GM12878 (cell line): ENCODE results near the gene PSTPIP2. TPM values are rescaled to one million over a fixed set of nuclear protein-coding genes. Genes with fewer than 3 reads are reported as not detected.

Experiments used
- ATAC-seq: fragments of 200-7000 bp; cut with Tn5 transposase; 3 replicates; pipeline ENCODE4 v1.9.1; 2020; ENCODE audit warnings: mild to moderate bottlenecking, moderate library complexity
- BruUV-seq: library from RNA; stranded (reverse); fragments of 400-500 nt; replicated peaks from 2 replicates; lab custom pipeline; 2021; lab: Mats Ljungman, UMichigan
- CTCF ChIA-PET: fragments of 300-600 bp; sonication (Branson Sonifier 250); formaldehyde crosslinking; extraction: SDS; loops from one replicate; lab custom pipeline; 2021; ENCODE audit warnings: inconsistent platforms; lab: Yijun Ruan, JAX
- POLR2A ChIA-PET: fragments of 350-600 bp; formaldehyde crosslinking; extraction: SDS; loops from one replicate; lab custom pipeline; 2021; ENCODE audit warnings: inconsistent platforms; lab: Charles Lee
- RAD21 ChIA-PET: fragments of 300-600 bp; sonication (Branson Sonifier 250); formaldehyde crosslinking; loops from one replicate; lab custom pipeline; 2023; ENCODE audit warnings: antibody characterized with exemption; ENCODE audit not compliant: unreplicated experiment; lab: Charles Lee
- SMC1A ChIA-PET: fragments of 300-600 bp; sonication (Branson Sonifier 250); formaldehyde crosslinking; loops from one replicate; lab custom pipeline; 2023; ENCODE audit not compliant: unreplicated experiment, uncharacterized antibody; lab: Charles Lee
- DNase-seq: peaks from one replicate; pipeline ENCODE4 v3.0.0-alpha.2; 2011; ENCODE audit warnings: low read depth, low spot score
- FAIRE-seq: peaks from 3 replicates; lab custom pipeline; 2011; peaks lifted over from hg19 to GRCh38; lab: Jason Lieb, UNC
- H2AFZ ChIP-seq: 2 replicates; pipeline ENCODE4 v1.6.0; 2011; ENCODE audit warnings: low read depth, low read length, control low read depth; ENCODE audit not compliant: control insufficient read depth
- H3K27ac ChIP-seq: 2 replicates; pipeline ENCODE4 v1.5.1; 2011; ENCODE audit warnings: control low read depth; ENCODE audit not compliant: control insufficient read depth, insufficient read depth
- H3K27me3 ChIP-seq, 2 experiments: replicated peaks in 1 of 2; 2 replicates each; pipeline versions ENCODE4 v1.6.0 to v1.6.1; 2011; ENCODE audit warnings: low read length in 1 of 2; ENCODE audit not compliant: control insufficient read depth in 2 of 2, insufficient read depth in 2 of 2
- H3K36me3 ChIP-seq, 2 experiments: 2 replicates each; pipeline ENCODE4 v1.5.1; 2011; ENCODE audit warnings: low read length in 1 of 2; ENCODE audit not compliant: control insufficient read depth in 2 of 2, insufficient read depth in 2 of 2
- H3K4me1 ChIP-seq: 2 replicates; pipeline ENCODE4 v1.6.1; 2011; ENCODE audit warnings: mild to moderate bottlenecking, low read length, moderate library complexity, mixed read lengths; ENCODE audit not compliant: control insufficient read depth, insufficient read depth
- H3K4me2 ChIP-seq: 2 replicates; pipeline ENCODE4 v1.6.0; 2011; ENCODE audit warnings: control low read depth; ENCODE audit not compliant: control insufficient read depth, insufficient read depth
- H3K4me3 ChIP-seq: fragments of 200-600 bp; sonication (generic); 2 replicates; pipeline ENCODE4 v1.5.1; 2016
- H3K79me2 ChIP-seq: 2 replicates; pipeline ENCODE4 v1.6.0; 2011; ENCODE audit warnings: low read length; ENCODE audit not compliant: control insufficient read depth, insufficient read depth
- H3K9ac ChIP-seq: 2 replicates; pipeline ENCODE4 v1.8.0; 2011; ENCODE audit warnings: low read length, control low read depth, mixed read lengths; ENCODE audit not compliant: control insufficient read depth, insufficient read depth
- H3K9me3 ChIP-seq: replicated peaks from 3 replicates; pipeline ENCODE4 v1.5.1; 2011; ENCODE audit warnings: mild to moderate bottlenecking, low read length; ENCODE audit not compliant: control insufficient read depth, insufficient read depth
- H4K20me1 ChIP-seq: 2 replicates; pipeline ENCODE4 v1.6.0; 2011; ENCODE audit not compliant: control insufficient read depth, insufficient read depth
- BCL11A ChIP-seq: IDR thresholded peaks from 2 replicates; pipeline ENCODE4 v1.6.1; 2011; ENCODE audit warnings: low read depth, low read length
- EGR1 ChIP-seq, 2 experiments: IDR thresholded peaks; 1 replicate in 1 of 2; 2 replicates in 1 of 2; pipeline ENCODE4 v1.6.1; 2011 to 2012; ENCODE audit warnings: low read depth in 2 of 2, low read length in 2 of 2, borderline replicate concordance in 1 of 2, mild to moderate bottlenecking in 1 of 2, moderate library complexity in 1 of 2
- IKZF2 ChIP-seq, 2 experiments: fragments of 450-650 bp; IDR thresholded peaks; 2 replicates each; pipeline ENCODE4 v1.6.1; 2017; ENCODE audit warnings: mild to moderate bottlenecking in 2 of 2, moderate library complexity in 2 of 2
- IRF3 ChIP-seq: fragments of 450-650 bp; IDR thresholded peaks from 2 replicates; pipeline ENCODE4 v1.6.1; 2014; ENCODE audit warnings: mild to moderate bottlenecking
- MTA3 ChIP-seq: IDR thresholded peaks from 2 replicates; pipeline ENCODE4 v1.6.1; 2012; ENCODE audit warnings: low read length, inconsistent platforms, borderline replicate concordance
- NKRF ChIP-seq: fragments of 450-650 bp; conservative IDR thresholded peaks from 2 replicates; pipeline ENCODE4 v1.6.1; 2017; ENCODE audit warnings: mild to moderate bottlenecking, moderate library complexity
- PAX8 ChIP-seq: fragments of 450-650 bp; IDR thresholded peaks from 2 replicates; pipeline ENCODE4 v1.6.1; 2017; ENCODE audit warnings: mild to moderate bottlenecking, moderate library complexity
- SMARCA5 ChIP-seq: fragments of 450-650 bp; IDR thresholded peaks from 2 replicates; pipeline ENCODE4 v1.6.1; 2017; ENCODE audit warnings: mild to moderate bottlenecking
- SRF ChIP-seq, 2 experiments: IDR thresholded peaks; 2 replicates each; pipeline ENCODE4 v1.6.1; 2011; ENCODE audit warnings: low read depth in 2 of 2, low read length in 2 of 2, mild to moderate bottlenecking in 1 of 2, moderate library complexity in 1 of 2
- ZNF592 ChIP-seq: fragments of 450-650 bp; IDR thresholded peaks from 2 replicates; pipeline ENCODE4 v1.6.1; 2017; ENCODE audit warnings: mild to moderate bottlenecking, moderate library complexity
- WGBS: methylation state at CpG from one replicate; pipeline ENCODE4 v1.1.6; 2016; ENCODE audit warnings: low lambda C conversion rate; ENCODE audit not compliant: insufficient replicate concordance, insufficient coverage; ENCODE audit errors: missing lambda C conversion rate; 5-methylcytosine and 5-hydroxymethylcytosine counted together
- in situ Hi-C: fragments of 300-500 bp; cut with MboI; formaldehyde crosslinking; loops from 9 replicates; pipeline ENCODE4 v1.14.3; 2018; ENCODE audit warnings: mixed read lengths
- intact Hi-C: fragments of 100-400 bp; cut with micrococcal nuclease; formaldehyde crosslinking; loops from one replicate; pipeline ENCODE4 v1.14.2; 2022; ENCODE audit not compliant: unreplicated experiment
- polyA plus RNA-seq, 11 experiments: library from polyadenylated mRNA; depleted of rRNA in 4 of 11; unstranded in 6 of 11; stranded (reverse) in 5 of 11; fragments of >200 nt; fragmentation: Nextera tagmentation in 4 of 11; fragmentation: Illumina TruSeq in 1 of 11; extraction: Ambion mirVana in 4 of 11; extraction: Trizol in 1 of 11; gene quantifications; 1 replicate in 1 of 11; 2 replicates in 10 of 11; pipeline versions ENCODE4 v1.2.1 to v1.2.3, GENCODE V29; 2011 to 2016; ENCODE audit warnings: inconsistent platforms in 2 of 11, missing spikeins in 2 of 11, low read depth in 1 of 11
- total RNA-seq, 4 experiments: library from RNA; depleted of rRNA in 3 of 4; stranded (reverse); fragments of >200 nt in 3 of 4; fragmentation: Illumina TruSeq in 1 of 4; extraction: Trizol in 1 of 4; gene quantifications; 2 replicates each; pipeline versions ENCODE4 v1.2.1 to v1.2.3, GENCODE V29; 2013 to 2021
- TF ChIP-seq, protein P1 (sequence below): IDR thresholded peaks from 2 replicates; pipeline ENCODE4 v1.6.1; 2012; ENCODE audit warnings: low read length, inconsistent platforms

Gene PSTPIP2
- total and polyA plus RNA-seq, 10 of the 15 experiments (the other 5 are each of a cell fraction or from before 2014, with no cell fraction given), result 0.69 to 38.4 (median 24.7) TPM

DNA sequence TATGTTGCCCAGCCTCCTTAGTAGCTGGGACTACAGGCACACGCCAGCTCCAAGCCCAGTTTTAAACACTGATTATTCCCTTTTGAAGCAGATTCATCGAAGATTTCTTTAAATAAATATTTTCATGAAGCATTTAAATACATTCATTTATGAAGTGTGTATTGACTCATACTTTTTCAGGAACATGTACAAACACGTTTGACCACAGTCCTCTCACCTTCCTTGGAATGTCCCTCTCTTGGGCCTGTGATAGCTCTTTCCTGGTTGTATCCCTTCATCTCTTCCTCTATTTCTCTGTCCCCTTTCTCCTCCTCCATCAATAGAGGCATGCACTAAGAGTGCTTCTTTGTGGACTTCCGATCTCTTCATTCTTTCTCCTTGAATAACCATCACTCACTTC, 2.5 kb downstream of the PSTPIP2 start (continued):
- TF ChIP-seq, protein P1, sequence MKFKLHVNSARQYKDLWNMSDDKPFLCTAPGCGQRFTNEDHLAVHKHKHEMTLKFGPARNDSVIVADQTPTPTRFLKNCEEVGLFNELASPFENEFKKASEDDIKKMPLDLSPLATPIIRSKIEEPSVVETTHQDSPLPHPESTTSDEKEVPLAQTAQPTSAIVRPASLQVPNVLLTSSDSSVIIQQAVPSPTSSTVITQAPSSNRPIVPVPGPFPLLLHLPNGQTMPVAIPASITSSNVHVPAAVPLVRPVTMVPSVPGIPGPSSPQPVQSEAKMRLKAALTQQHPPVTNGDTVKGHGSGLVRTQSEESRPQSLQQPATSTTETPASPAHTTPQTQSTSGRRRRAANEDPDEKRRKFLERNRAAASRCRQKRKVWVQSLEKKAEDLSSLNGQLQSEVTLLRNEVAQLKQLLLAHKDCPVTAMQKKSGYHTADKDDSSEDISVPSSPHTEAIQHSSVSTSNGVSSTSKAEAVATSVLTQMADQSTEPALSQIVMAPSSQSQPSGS, result no peak; the same call in 1 of the 2 replicates
- TF ChIP-seq MTA3, result no peak
- peak; percentile 61; the same call in 1 of the 2 replicates for TF ChIP-seq BCL11A
- no peak for TF ChIP-seq SMARCA5
- peak in 1 of 2 experiments; percentile 47; a peak in 1 of 4 replicates for TF ChIP-seq SRF (IDR thresholded peaks at IDR 0.05; ENCODE audit: low read depth in 2 of 2, low read length in 2 of 2)
- TF ChIP-seq NKRF, result no peak
- TF ChIP-seq PAX8, result no peak
- no peak for TF ChIP-seq EGR1 (IDR thresholded peaks at IDR 0.05; ENCODE audit: borderline replicate concordance in 1 of 2, low read depth in 2 of 2, low read length in 2 of 2)
- TF ChIP-seq IKZF2 (IDR thresholded peaks at IDR 0.05), result peak; percentile 45 to 65; a peak in 3 of 4 replicates

DNA sequence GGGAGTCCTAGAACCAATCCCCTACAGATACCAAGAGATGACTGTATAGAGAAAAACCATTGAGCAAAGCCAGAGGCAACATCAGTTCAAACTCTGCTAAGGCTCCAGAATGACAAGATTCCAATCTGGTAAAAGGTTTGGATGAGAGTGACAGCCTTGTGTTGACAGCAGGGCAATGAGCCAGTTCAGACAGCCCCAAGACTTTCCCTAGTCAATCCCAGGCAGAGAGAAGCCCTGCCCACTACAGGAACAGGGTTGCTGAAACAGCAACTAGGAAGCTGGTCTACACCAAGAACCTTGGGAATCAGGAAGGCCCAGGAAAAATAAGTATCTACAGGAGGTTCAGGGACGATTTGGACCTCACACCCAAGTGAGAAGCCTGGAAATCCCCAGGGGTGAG, 3.3 kb downstream of the PSTPIP2 start:
- H3K27me3 ChIP-seq, result no peaks in the 10 kb centered on the region; a peak in 1 of 4 replicates
- H3K9me3 ChIP-seq, result no peaks in the 10 kb centered on the region; the same call in 2 of the 3 replicates
- H2AFZ ChIP-seq, result no peak overlapping the region
- peak overlapping the region; percentile 22; the same call in 1 of the 2 replicates for H3K4me3 ChIP-seq
- peaks cover 16% of the 10 kb centered on the region for H3K4me1 ChIP-seq
- in situ Hi-C loops, result no loop called here
- no peak overlapping the region for H3K9ac ChIP-seq
- SMC1A ChIA-PET, result no interaction called here
- no peak for DNase-seq
- RAD21 ChIA-PET, result no interaction called here
- TF ChIP-seq ZNF592, result no peak
- TF ChIP-seq IRF3, result no peak
- TF ChIP-seq, all 136 proteins: peak for 0
- ChIA-PET POLR2A (no interaction called here), CTCF (no interaction called here)
- 8% methylated on average over 1 of the region's 1 CpG for WGBS
- Histone ChIP-seq H3K4me2 (0 out of 2 replicates have a peak overlapping the region, but pooled peaks have one; percentile 12), H3K79me2 (no peaks in the 10 kb centered on the region; the same call in none of the 2 replicates), H4K20me1 (no peaks in the 10 kb centered on the region), H3K36me3 (no peaks in the 10 kb centered on the region), H3K27ac (peak overlapping the region; percentile 28)
- ATAC-seq, result no peak
- intact Hi-C loops, result no loop called here
- no peak for FAIRE-seq
- BruUV-seq, result no TSS peak
